Measurements from ENCODE around the gene TSHZ1.
"Not testable (repeated sequence)": the region's sequence is repeated elsewhere in the genome, so short reads cannot be mapped to it uniquely, and the experiment has no call there.

The TSHZ1 gene

GRCh38 chr18:75185460-75185859 lies 25.1 kb upstream of the TSHZ1 start:
- DNase-seq: no peak

- DNase-seq: not testable (repeated sequence)
Observed at GRCh38 chr18:75187702-75188101, 22.9 kb upstream of the TSHZ1 start.

GRCh38 chr18:75189696-75190095 lies 20.9 kb upstream of the TSHZ1 start:
- no peak for DNase-seq

- DNase-seq: no peak
Observed at GRCh38 chr18:75192899-75193298, 17.7 kb upstream of the TSHZ1 start.

GRCh38 chr18:75198036-75198435 lies 12.6 kb upstream of the TSHZ1 start:
- peak; percentile 42 for DNase-seq

- no peak for DNase-seq
Observed at GRCh38 chr18:75199327-75199726, 11.3 kb upstream of the TSHZ1 start.

- DNase-seq: no peak
Observed at GRCh38 chr18:75200071-75200470, 10.5 kb upstream of the TSHZ1 start.

- peak; percentile 22 for DNase-seq
Observed at GRCh38 chr18:75200605-75201280, 9.9 kb upstream of the TSHZ1 start.

- peak; percentile 27 for DNase-seq
Observed at GRCh38 chr18:75201282-75202270, 9.0 kb upstream of the TSHZ1 start.

- DNase-seq: no peak
Observed at GRCh38 chr18:75202696-75203365, 7.8 kb upstream of the TSHZ1 start.

- DNase-seq: no peak
Observed at GRCh38 chr18:75203416-75204268, 7.0 kb upstream of the TSHZ1 start.

- DNase-seq: no peak
Observed at GRCh38 chr18:75204269-75204731, 6.3 kb upstream of the TSHZ1 start.

GRCh38 chr18:75204732-75205513 lies 5.7 kb upstream of the TSHZ1 start:
- DNase-seq: peak; percentile 27

GRCh38 chr18:75205514-75206132 lies 5.0 kb upstream of the TSHZ1 start:
- peak; percentile 20 for DNase-seq

- DNase-seq: no peak
Observed at GRCh38 chr18:75206452-75207309, 3.9 kb upstream of the TSHZ1 start.

GRCh38 chr18:75207310-75208154 lies 3.1 kb upstream of the TSHZ1 start:
- peak; percentile 56 for DNase-seq

GRCh38 chr18:75208155-75208835 lies 2.3 kb upstream of the TSHZ1 start:
- DNase-seq: peak; percentile 68

- no peak for DNase-seq
Observed at GRCh38 chr18:75208836-75209128, 1.8 kb upstream of the TSHZ1 start.
